Fibroblast of mammary gland (primary cell): Measurements from ENCODE around the gene TAS1R2.

Experiments
- DNase-seq: peaks from one replicate; pipeline ENCODE4 v3.0.0-alpha.2; 2010; ENCODE audit warnings: low read depth
- H3K4me3 ChIP-seq: 2 replicates; pipeline ENCODE4 v1.5.1; 2011; ENCODE audit warnings: low read depth, mild to moderate bottlenecking, low read length, moderate library complexity; ENCODE audit not compliant: control insufficient read depth
- CTCF ChIP-seq: conservative IDR thresholded peaks from 2 replicates; pipeline ENCODE4 v1.5.1; 2011; ENCODE audit warnings: low read depth, low read length, inconsistent platforms; ENCODE audit not compliant: control insufficient read depth, insufficient read depth

Gene TAS1R2

GRCh38 chr1:18901952-18902522, 42.6 kb upstream of the TAS1R2 start:
- H3K4me3 ChIP-seq, result peak overlapping the region; percentile 80
- no peak for DNase-seq
- TF ChIP-seq CTCF, result no peak

- no peak for DNase-seq
- TF ChIP-seq CTCF, result no peak
- peak overlapping the region; percentile 80 for H3K4me3 ChIP-seq
Measured at GRCh38 chr1:18901147-18901951, 41.9 kb upstream of the TAS1R2 start.

GRCh38 chr1:18900303-18900841, 40.9 kb upstream of the TAS1R2 start:
- TF ChIP-seq CTCF, result no peak
- DNase-seq, result no peak
- no peak overlapping the region for H3K4me3 ChIP-seq

- DNase-seq, result no peak
- no peak overlapping the region for H3K4me3 ChIP-seq
- no peak for TF ChIP-seq CTCF
Measured at GRCh38 chr1:18899363-18900049, 40.0 kb upstream of the TAS1R2 start.

- no peak overlapping the region for H3K4me3 ChIP-seq
- no peak for DNase-seq
- no peak for TF ChIP-seq CTCF
Measured at GRCh38 chr1:18898567-18898966, 39.1 kb upstream of the TAS1R2 start.

- DNase-seq, result no peak
- TF ChIP-seq CTCF, result no peak
- no peak overlapping the region for H3K4me3 ChIP-seq
Measured at GRCh38 chr1:18895317-18895716, 35.9 kb upstream of the TAS1R2 start.
